ENCODE data around the gene RPL27.

Gene RPL27

DNA sequence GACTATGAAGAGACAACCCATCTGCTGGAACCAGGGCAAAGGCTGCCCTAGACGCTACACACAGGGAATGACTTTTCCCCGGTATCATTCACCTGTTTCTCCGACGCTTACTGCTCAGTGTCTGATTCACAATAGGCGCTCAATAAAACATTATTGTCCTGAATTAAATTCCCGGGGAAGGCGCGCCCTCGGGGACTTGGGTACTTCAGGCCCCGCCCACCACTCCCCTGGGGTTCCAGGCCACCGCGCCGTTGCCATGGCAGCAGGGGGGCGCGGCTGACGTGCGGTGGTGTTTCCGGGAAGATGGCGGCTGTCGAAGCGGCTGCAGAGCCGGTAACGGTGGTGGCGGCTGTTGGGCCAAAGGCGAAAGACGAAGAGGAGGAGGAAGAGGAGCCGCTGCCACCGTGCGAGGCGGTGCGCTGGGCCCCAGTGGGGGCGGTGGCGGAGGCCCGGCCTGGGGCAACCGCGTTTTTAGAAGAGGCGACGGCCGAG lies 17.9 kb upstream of the RPL27 start, which contains the start of gene RUNDC1:
Gene RUNDC1 (plus strand): TSS at position 292 of the 492 bp plus-strand sequence. CDS start 12 bp downstream, at position 304.
- no peaks in the 10 kb centered on the region for H3K27me3 ChIP-seq (replicated peaks; ENCODE audit: control insufficient read depth, insufficient read depth, low read length)
- DNase-seq (ENCODE audit: extremely low read depth, insufficient read length) = peak; percentile 91
- H3K4me3 ChIP-seq (replicated peaks; ENCODE audit: low read depth, low read length) = peak within 1 kb of the TSS; percentile 94
- TF ChIP-seq, protein P1, sequence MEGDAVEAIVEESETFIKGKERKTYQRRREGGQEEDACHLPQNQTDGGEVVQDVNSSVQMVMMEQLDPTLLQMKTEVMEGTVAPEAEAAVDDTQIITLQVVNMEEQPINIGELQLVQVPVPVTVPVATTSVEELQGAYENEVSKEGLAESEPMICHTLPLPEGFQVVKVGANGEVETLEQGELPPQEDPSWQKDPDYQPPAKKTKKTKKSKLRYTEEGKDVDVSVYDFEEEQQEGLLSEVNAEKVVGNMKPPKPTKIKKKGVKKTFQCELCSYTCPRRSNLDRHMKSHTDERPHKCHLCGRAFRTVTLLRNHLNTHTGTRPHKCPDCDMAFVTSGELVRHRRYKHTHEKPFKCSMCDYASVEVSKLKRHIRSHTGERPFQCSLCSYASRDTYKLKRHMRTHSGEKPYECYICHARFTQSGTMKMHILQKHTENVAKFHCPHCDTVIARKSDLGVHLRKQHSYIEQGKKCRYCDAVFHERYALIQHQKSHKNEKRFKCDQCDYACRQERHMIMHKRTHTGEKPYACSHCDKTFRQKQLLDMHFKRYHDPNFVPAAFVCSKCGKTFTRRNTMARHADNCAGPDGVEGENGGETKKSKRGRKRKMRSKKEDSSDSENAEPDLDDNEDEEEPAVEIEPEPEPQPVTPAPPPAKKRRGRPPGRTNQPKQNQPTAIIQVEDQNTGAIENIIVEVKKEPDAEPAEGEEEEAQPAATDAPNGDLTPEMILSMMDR (IDR thresholded peaks at IDR 0.05; ENCODE audit: insufficient read depth, low read length, poor library complexity, severe bottlenecking) = no peak
- no peaks in the 10 kb centered on the region for H3K36me3 ChIP-seq (ENCODE audit: control insufficient read depth, insufficient read depth, low read length)

DNA sequence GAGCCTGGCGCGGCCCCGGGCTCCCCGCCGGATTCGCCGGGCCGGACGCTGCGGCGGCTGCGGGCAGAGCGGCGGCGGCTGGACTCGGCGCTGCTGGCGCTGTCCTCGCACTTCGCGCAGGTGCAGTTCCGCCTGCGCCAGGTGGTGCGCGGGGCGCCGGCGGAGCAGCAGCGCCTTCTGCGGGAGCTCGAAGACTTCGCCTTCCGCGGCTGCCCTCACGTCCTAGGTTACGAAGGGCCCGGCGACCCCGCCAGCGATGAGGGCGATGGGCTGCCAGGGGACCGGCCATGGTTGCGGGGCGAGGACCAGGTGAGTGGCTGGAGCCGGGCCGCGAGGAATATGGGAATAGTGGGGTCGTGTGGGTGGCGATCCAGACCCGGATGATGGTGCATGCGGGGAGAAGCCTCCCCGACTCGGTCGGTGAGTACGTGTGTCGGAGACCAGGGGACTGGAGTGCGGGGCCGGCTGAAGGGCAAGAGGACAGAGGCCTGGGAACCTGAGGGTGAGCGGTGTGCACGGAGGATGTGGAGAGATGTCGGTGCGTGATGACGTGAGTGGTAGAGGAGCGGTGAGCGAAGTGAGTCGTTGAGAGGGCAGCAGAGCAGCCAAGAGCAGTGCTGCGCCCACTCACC lies 17.3 kb upstream of the RPL27 start:
- no peaks in the 10 kb centered on the region for H3K27me3 ChIP-seq (replicated peaks; ENCODE audit: control insufficient read depth, insufficient read depth, low read length)
- H3K4me3 ChIP-seq (replicated peaks; ENCODE audit: low read depth, low read length) = peak overlapping the region; percentile 94
- peak; percentile 83 for DNase-seq (ENCODE audit: extremely low read depth, insufficient read length)
- no peaks in the 10 kb centered on the region for H3K36me3 ChIP-seq (ENCODE audit: control insufficient read depth, insufficient read depth, low read length)
- TF ChIP-seq, protein P1 (IDR thresholded peaks at IDR 0.05; ENCODE audit: insufficient read depth, low read length, poor library complexity, severe bottlenecking) = peak; percentile 23

DNA sequence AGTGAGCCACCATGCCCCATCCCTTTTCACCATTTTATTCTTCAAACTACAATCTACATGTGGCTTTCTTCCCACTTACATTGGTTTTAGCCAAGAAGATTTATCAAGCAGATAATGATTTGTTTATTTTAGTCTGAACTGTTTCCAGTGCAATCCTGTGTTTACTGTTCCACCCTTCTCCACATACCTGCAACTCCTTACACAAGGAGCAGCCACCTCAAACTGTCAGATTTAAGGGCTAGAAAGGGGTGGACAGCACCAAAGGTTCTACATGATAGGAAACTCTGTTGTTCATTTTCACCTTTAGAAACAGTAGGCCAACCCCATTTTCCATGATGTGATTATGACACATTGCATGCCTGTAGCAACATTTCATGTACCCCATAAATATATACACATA lies 16.0 kb upstream of the RPL27 start:
- TF ChIP-seq, protein P1 (IDR thresholded peaks at IDR 0.05; ENCODE audit: insufficient read depth, low read length, poor library complexity, severe bottlenecking) = no peak

DNA sequence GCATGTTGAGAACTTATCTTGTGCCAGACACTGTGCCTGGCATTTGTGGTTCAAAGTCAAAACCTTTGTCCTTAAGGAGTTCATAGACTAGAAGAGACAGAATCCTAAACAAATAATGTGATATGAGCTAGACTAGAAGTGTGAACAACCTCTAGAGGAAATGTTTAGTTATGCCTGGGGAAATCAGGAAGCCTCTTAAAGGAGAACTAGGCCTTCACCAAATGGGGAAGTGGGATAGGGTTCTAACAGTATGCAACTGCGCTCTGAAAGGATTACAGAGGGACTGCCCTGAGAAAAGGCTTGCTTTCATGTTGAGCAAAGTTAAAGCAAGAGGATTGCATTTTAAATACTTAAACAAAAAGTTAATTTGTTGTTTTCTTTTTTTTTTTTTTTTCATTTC lies 13.0 kb upstream of the RPL27 start:
- Histone ChIP-seq H3K27me3 (replicated peaks; ENCODE audit: control insufficient read depth, insufficient read depth, low read length) (no peaks in the 10 kb centered on the region), H3K4me3 (replicated peaks; ENCODE audit: low read depth, low read length) (peak overlapping the region; percentile 15; the same call in 1 of the 2 replicates), H3K36me3 (ENCODE audit: control insufficient read depth, insufficient read depth, low read length) (peaks cover 11% of the 10 kb centered on the region)
- DNase-seq (ENCODE audit: extremely low read depth, insufficient read length) = peak; percentile 25
- TF ChIP-seq, protein P1 (IDR thresholded peaks at IDR 0.05; ENCODE audit: insufficient read depth, low read length, poor library complexity, severe bottlenecking) = no peak

More for the DNA sequence above, 16.0 kb upstream of the RPL27 start:
- no peak for DNase-seq (ENCODE audit: extremely low read depth, insufficient read length)
- Histone ChIP-seq H3K36me3 (ENCODE audit: control insufficient read depth, insufficient read depth, low read length) (peaks cover 2% of the 10 kb centered on the region), H3K27me3 (replicated peaks; ENCODE audit: control insufficient read depth, insufficient read depth, low read length) (no peaks in the 10 kb centered on the region), H3K4me3 (replicated peaks; ENCODE audit: low read depth, low read length) (no peak overlapping the region)

DNA sequence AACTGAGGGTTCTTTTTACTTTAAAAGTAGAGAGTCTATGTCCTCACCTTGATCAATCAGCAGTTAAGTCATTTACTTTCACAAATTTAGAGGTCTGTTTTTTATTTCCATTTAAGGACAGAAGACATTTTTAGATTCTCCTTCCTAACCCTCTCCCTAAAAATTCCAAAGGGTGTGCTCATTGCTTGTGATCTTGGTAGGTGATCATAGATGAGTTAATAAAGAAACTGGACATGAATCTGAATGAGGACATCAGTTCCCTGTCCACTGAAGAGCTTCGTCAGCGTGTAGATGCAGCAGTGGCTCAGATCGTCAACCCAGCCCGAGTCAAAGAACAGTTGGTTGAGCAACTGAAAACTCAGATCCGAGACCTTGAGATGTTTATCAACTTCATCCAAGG lies 9.1 kb upstream of the RPL27 start:
- no peak for DNase-seq (ENCODE audit: extremely low read depth, insufficient read length)
- Histone ChIP-seq H3K27me3 (replicated peaks; ENCODE audit: control insufficient read depth, insufficient read depth, low read length) (no peaks in the 10 kb centered on the region), H3K4me3 (replicated peaks; ENCODE audit: low read depth, low read length) (no peak overlapping the region), H3K36me3 (ENCODE audit: control insufficient read depth, insufficient read depth, low read length) (peaks cover 25% of the 10 kb centered on the region)
- TF ChIP-seq, protein P1 (IDR thresholded peaks at IDR 0.05; ENCODE audit: insufficient read depth, low read length, poor library complexity, severe bottlenecking) = no peak
